CD4-positive, alpha-beta T cell treated with Interleukin-2 at 100 ng/mL for 4 hours (primary cell): ENCODE results near the gene TFRC.
"Not testable (repeated sequence)": the region's sequence is repeated elsewhere in the genome, so short reads cannot be mapped to it uniquely, and the experiment has no call there.

Experiments
- DNase-seq: peaks from one replicate; pipeline ENCODE4 v3.0.0-alpha.2; 2020; ENCODE audit warnings: low spot score

The TFRC gene

DNA sequence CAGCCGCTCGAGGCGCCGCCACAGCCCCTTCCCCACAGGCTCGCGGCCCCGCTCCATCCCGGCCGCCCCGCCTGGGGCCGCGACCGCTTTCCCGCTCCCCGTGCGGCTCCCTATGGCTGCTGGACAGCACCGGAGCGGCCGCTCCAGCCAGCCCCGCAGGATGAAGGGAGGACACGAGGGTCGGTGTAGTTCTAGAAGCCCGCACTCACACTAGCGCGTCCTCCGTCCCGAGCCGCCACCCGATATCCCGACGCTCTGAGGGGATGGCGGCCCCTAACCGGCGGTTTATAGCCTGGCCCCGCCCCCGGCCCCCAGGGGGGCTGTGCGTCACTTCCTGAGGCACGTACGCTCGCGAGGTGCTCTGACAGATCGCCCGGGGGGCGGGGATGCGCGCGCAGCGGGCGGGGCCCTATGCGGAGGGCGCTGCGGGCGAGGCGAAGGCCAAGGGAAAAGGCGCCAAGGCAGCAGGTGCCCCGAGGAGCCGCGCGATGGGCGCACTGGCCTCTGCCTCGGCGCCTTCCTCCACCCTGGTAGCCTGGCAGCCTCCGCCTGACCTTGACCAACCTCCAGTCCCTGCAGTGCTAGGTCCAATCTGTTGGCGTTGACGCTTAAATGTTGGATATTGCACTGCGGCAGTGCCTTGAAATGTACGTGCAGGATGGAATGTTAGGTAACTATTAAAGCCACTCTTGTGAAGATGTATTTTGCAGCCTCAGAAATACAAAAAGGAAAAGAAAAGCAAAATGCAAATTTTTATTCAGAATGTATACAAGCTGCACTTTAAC is at the start of gene TFRC:
TSS of gene TFRC (minus strand) at position 257 of the 785 bp plus-strand sequence. CDS start 4,991 bp downstream, outside the sequence.
- peak; percentile 94 for DNase-seq

DNA sequence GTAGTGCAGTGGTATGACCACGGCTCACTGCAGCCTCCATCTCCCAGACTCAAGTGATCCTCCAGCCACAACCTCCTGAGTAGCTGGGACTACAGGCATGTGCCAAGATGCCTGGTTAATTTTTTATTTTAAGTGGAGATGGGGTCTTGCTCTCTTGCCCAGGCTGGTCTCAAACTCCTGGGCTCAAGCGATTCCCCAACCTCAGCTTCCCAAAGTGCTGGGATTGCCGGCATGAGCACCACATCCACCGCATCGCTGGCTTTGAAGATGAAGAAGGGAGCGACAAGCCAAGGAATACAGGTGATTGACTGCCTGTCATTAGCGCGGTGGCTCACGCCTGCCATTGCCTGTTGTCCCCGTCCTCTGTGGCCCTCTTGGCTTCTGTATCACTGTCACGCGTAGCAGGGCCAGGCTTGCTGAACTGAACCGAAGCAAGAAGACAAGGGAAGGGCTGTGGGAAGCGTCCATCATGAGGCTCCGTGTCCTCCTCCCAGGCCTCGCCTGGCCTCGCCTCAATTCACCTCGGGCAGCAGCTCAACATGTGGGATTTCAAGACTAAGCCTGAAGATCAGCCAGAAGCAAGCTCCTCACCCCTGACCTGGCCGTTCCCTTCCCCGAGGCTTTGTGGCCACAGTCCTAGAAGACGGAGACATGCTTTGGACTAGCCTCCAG is 46.4 kb upstream of the TFRC start:
- no peak for DNase-seq

DNA sequence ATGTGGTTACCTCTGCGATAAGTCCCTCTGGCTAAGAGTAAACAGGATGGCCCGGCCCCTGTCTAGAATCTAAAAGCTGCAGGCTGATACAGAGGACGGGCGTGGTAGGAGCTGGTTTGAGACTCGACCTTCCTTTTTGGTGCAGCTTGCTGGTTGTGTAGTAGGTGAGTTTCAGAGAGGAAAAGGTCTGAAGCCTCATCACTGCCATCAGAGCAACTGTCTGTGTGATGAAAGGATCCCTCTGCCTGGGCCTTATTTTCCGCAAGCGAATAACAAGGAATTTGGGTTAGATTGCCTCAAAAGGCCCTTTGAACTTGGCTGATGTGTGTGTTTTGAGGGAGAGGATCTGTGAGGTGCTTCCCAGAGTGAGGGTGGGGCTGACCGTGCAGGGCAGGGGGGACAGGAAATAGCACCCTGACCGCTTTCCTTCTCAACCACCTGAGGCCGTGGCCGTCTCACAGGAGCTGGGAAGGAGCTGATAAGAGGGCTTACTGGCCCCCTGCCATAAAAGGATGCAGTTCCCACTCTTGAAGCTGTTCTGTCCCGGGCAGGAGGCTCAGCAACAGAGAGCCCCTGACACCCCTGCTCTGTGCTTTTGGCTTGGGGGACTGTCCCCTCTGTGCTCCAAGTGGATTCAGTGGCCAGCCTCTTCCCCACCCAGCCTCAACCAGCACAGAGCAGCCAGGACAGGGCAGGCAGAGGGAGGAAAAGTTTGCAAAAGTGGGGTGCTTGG is 45.6 kb upstream of the TFRC start:
- DNase-seq: peak; percentile 37

DNA sequence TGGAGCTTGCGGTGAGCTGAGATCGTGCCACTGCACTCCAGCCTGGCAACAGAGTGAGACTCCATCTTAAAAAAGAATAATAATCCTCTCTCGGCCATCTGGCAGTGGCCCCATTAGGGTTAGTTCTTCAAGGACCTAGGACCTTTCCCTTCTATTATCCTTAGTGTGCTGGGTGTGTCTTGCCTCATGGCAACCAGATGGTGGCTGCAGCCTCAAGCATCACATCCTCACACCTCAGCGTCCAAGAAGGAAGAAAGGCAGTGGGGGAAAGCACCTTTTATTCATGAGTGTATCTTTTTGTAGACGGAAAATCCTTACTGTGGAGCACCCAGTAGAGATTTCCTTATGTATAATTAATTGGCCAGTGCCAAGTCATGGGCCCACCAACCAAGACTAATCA is 42.7 kb upstream of the TFRC start:
- no peak for DNase-seq

DNA sequence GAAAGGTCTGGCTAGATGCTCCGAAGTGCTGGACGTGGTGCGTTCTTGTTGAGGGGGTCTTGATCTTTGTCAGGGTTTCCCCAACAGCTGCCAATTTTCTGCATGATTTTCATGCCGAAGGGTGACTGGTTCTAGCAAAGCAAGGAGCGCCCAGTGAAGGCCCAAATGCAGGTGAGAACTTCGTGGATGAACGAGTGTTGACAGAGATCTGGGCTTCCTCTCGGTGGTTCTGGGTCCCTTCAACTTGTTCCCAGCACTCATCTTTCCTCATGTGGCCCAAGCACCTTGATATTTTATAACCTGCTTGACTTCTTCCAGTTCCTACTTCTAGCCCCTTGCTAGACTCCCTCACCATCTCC is 40.8 kb upstream of the TFRC start:
- no peak for DNase-seq

DNA sequence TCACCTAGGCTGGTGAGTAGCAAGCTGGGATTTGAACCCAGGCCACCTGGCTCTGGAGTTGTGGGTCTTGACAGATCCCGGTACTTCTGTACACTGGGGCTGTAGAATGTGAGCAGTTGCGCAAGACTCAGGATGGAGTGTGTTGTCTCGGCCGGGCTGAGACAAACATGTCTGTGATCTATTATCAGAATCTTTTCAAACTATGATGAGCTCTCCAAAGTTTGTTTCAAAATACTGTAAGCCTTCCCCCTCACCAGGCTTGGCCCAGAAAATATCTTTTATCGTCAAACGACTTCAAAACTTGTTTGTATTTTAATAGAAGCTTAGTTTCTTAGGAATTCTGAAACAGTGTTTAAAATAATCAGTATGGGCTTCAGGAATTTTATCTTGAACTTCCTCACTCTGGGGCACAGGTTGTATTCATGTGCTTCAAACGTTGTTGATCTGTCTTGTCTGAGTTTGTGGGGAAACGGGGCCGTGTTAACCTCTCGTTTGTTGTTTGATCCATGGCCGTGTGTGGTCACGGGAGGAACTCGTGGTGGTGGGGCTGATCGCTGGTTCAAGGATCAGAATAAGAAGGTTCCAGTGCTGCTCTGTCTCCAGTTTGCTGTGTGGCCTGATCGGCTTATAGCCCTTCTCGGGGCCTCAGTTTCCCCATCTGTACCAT is 40.3 kb upstream of the TFRC start:
- no peak for DNase-seq

DNA sequence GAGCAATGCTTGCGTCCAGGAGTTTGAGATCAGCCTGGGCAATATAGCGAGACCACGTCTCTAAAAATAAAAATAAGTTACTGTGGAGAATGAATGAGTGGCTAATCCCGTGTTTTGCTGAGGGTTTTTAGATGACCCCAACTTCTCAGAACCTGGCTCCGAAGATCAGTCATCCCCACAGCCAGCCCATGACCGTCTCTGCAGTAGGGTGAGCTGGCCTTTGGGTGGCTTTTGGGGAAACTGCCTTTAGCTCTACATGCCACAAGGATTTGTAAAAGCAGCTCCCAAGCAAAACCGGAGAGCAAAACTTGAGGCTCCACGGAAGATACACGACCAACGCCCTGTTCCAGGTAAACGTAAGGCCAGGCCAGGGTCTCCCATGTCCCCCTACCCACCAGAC is 39.2 kb upstream of the TFRC start:
- no peak for DNase-seq

DNA sequence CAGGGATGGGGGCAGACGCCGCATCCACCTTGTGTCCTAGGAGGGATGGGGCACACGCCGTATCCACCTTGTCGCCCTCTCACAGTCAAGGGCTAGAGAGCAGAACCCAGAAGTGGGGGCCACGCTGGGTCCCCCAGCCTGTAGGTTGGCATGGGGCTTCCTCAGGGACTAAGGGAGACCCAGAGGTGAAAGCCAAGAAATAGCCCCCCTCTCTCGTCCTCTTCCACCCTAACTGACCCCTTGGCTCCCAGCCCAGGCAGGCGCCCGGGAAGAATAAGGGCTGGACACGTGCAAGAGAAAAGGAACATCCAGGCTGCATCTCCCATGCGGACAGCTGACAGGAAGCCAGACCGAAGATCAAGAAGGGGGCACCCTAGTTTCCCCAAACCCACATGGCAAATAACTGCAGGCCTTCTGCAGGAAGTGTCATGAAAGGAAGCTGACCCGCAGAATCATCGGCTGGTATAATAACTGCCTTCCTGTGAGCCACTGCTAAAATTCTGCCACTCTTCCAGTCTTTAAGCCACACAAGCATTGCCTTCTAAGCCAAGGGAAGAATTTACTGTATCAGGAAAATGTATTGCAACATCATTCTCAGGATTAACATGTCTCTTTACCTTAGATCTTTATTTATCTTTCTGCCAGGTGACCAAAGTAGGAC is 38.5 kb upstream of the TFRC start:
- peak; percentile 14 for DNase-seq

DNA sequence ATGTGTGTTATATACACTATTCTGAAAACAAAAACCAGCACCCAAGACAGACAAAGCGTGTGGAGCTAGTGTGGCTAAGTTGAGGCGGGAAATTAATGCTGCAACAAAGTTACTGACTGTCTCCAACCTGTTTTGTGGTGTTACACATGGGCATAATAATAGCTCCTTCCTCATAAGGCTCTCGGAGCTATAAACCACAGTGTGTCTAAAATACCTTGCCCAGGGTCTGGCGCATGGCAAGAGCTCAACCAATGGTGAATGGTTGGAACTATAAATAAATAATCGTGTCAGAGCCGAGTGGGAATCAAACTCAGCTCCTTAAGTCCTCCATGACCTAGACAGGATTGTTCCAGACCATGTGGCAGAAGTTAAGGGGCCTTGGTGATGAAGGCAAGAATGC is 35.9 kb upstream of the TFRC start:
- no peak for DNase-seq

DNA sequence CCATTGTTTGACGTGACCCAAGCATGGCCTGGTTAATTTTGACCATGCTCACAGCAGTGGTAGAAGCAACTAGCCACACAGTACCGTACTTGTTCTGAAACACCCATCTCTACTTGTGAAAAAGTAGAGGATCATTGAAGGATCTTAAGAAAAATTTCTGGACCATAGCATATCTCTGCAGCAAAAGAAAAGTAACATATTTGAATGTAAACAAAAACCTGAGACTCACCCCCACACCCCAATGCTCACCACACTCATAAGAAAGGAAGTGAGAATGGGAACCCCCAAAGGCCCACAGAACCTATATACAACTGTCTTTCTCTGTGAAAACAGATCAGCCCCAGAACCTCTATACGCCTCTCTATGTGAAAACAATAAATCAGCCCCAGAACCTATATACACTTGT is 33.8 kb upstream of the TFRC start:
- peak; percentile 31 for DNase-seq

DNA sequence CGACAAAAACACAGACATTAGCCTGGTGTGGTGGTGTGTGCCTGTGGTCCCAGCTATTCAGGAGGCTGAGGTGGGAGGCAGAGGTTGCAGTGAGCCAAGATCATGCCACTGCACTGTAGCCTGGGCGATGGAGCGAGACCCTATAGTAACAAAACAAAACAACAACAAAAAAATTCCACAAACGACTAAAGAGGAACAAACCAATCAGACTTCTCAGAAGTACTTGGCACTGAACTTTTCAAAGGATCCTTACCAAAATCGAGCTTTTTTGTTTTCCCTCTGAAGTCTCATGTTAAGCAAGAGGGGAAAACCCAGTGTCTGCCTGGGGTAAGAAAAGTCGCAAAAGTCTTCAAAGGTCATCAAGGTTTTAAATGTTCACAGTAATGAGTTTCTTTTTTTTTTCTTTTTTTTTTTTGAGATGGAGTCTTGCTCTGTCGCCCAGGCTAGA is 30.1 kb upstream of the TFRC start:
- peak; percentile 70 for DNase-seq

DNA sequence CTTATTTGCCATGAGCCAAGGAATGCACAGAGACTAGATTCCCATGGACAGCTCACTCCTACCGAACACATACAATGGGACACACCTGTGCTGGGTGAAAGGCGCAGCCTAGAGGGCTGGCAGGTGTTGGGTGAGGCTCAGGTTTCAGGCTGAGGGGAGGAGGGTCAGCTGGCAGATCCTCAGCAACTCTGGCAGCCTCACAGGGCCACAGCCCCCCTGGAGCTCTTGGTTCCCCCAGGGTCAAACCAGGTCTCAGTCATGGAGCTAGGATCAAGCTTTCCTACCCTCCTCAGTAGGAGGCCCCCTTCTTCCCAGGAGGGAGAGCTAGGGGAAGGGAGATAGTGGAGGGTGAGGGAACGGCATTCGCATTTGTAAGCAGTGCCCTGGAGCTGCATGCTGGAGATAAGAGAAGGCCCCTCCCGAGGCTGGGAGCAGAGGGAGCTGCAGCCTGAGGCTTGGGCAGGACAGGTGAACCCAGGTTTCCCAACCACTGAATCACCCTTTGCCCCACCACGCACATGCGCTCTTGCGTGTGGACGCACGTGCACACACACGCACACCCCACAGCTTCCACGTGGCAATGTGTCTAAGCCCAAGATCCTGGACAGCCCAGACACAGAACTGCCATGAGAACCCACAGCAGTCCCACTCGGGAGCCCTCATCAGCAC is 26.3 kb upstream of the TFRC start:
- no peak for DNase-seq

DNA sequence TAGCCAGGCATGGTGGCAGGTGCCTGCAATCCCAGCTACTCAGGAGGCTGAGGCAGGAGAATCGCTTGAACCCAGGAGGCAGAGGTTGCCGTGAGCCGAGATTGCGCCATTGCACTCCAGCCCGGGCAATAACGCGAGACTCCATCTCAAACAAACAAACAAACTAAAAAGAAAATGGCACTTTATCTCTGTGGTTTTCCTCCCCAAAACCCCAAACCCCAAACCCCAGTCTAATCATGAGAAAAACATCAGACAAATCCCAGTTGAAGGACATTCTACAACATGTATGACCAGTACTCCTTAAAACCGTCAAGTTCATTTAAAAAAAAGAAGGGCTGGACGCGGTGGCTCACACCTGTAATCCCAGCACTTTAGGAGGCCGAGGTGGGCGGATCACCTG is 22.8 kb upstream of the TFRC start:
- peak; percentile 18 for DNase-seq

DNA sequence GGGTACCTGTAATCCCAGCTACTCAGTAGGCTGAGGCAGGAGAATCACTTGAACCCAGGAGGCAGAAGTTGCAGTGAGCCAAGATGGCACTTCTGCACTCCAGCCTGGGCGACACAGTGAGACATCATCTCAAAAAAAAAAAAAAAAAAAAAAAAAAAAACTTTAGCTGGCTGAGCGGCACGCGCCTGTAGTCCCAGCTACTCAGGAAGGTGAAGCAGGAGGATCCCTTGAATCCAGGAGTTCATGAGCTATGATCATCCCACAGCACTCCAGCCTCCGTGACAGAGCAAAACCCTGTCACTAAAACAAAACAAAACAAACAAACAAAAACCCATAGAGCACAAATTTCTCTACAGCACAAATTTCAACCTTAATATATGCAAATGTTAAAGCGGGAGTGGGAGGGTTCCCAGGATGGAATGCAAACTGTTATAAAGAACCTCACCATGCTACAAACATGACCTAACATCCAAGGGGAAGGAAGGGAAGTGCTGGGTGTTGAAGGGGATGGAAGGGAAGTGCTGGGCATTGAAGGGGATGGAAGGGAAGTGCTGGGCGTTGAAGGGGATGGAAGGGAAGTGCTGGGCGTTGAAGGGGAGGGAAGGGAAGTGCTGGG is 16.6 kb upstream of the TFRC start:
- not testable (repeated sequence) for DNase-seq

DNA sequence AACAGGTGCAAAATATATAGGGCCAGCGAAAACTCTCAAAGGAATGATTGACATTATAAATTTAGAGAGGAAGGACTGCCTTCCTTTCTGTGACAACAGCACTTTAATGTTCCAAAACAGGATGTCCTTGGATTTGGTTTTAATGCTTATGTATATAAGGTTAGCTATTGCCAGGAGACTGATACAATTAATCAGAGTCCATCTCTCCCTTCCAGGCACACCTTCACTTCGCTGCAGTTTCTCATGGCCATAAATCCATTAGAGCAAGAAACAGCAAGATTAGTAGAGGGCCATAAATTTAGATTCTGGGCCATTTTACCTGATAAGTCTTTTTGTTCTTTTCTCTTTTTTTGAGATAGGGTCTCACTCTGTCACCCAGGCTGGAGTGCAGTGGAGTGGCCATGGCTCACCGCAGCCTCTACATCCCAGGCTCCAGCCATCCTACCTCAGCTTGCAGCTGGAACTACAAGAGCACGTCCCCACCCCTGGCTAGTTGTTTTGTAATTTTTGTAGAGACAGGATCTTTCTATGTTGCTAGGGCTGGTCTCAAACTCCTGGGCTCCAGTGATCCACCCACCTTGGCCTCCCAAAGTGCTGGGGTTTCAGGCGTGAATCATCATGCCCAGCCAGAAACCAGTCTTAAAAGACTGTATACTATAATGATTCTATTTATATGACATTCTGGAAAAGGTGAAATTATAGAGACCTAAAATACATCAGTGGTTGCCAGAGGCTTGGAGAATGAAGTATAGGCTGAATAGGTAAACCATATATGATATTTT is 15.7 kb upstream of the TFRC start:
- DNase-seq: no peak

DNA sequence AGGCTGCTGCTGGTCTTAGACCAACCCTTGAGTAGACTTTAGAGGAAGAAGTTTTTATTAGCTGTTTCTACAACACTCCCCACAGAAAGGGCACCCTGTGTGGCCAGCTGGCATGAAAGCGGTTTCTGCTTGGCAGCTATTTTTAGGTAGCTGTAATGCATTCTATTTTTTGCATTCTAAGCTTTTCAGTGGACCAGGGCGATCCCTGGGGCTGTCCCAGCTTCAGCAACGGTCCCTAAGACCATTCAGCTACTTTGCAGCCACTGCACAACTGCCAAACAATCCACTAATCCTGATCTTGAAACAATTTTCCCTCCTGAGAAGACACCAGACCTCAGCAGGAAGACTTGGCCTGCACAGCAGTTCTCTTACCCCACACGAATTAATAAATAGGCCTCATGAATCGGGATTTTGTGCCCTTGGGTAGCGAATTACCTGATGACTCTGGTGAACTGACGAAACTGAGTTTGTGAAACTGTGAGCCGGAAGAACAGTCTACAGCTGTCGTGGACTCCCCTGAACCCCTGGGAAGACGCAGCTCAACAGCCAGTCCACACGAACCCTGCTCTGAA is 14.6 kb upstream of the TFRC start:
- DNase-seq: no peak

DNA sequence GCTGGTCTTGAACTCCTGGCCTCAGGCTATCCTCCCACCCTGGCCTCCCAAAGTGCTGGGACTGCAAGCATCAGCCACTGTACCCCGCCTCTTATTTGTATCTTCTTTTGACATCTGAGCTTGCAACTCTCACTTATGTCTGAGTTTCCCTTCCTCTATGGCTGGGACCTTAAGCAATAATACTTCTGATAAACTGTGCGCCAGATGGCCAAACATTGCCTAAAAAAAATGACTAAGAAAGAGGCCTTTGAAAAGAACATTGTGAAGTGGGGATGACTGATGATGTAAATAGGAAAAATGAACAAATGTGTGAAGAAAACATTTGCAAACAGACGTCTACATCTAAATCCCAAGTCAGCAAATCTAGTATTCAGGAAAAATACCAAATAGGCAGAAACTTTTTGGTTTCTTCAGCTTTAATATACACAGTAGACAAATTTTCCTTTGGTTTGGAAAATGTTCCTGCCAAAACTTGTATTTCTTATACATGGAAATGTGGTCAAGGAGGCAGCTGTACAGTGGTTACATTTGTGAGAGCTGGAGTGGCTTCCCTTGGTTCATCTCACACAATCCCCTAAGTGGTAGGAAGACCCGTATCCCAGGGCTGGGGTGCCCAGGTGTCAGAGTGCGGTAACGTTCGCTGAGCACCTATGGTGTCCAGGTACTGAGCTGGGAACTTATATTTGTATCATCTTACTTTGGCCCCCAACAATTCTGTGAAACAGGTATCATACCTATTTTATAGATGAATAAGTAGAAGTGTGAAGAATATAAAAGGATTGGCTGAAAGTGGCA is 11.6 kb upstream of the TFRC start:
- DNase-seq: no peak

DNA sequence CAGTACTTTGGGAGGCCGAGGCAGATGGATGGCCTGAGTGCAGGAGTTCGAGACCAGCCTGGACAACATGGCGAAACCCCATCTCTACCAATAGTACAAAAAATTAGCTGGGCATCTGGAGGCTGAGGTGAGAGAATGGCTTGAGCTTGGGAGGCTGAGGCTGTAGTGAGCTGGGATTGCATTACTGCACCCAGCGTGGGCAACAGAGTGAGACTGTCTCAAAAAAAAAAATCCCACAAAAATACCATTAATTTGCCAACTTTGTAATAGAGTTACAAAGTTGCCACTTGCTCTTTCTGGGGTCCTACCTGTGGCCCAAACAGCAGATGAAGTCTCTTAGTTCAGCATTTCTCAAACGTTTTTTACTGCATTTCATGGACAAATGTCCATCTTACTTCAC is 6.0 kb upstream of the TFRC start:
- DNase-seq: no peak

DNA sequence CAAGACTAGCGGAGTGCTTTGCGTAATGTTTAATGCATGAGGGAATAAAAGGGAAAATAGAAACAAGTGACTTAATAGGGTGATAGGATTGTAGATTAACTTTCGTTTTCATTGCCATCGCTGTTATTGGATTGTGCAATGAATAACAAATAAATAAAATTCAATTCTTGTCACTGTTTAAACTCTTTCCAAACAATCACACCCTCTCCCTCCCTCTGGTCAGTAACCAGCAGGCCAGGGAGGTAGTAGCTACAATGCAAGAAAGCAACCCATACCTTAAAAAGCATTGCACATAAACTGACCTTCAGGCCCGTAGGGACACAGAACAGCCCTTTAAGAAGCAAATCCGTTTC is 705 bp upstream of the TFRC start:
- DNase-seq: no peak
